IPS DF 4.7 (cell line): ENCODE results near the gene SH3PXD2B.
"Not testable (repeated sequence)": the region's sequence is repeated elsewhere in the genome, so short reads cannot be mapped to it uniquely, and the experiment has no call there.

Experiments
- DNase-seq: peaks from one replicate; pipeline ENCODE4 v3.0.0-alpha.2; 2013; ENCODE audit warnings: low spot score; ENCODE audit errors: extremely low read depth

The SH3PXD2B gene

GRCh38 chr5:172370237-172370640 lies 84.1 kb downstream of the SH3PXD2B start:
- DNase-seq: no peak

GRCh38 chr5:172368699-172369098 lies 85.6 kb downstream of the SH3PXD2B start:
- DNase-seq: not testable (repeated sequence)

- DNase-seq: no peak
Measured at GRCh38 chr5:172365948-172366608, 88.2 kb downstream of the SH3PXD2B start.

- no peak for DNase-seq
Measured at GRCh38 chr5:172364773-172365172, 89.6 kb downstream of the SH3PXD2B start.

- DNase-seq: no peak
Measured at GRCh38 chr5:172362755-172363154, 91.6 kb downstream of the SH3PXD2B start.

- no peak for DNase-seq
Measured at GRCh38 chr5:172361566-172362238, 92.6 kb downstream of the SH3PXD2B start.

- DNase-seq: no peak
Measured at GRCh38 chr5:172358345-172358744, 96.0 kb downstream of the SH3PXD2B start.

- DNase-seq: no peak
Measured at GRCh38 chr5:172356527-172356926, 97.8 kb downstream of the SH3PXD2B start.

GRCh38 chr5:172356047-172356446 lies 98.3 kb downstream of the SH3PXD2B start:
- no peak for DNase-seq

- DNase-seq: no peak
Measured at GRCh38 chr5:172353846-172354245, 100.5 kb downstream of the SH3PXD2B start.

GRCh38 chr5:172353271-172353812 lies 101.0 kb downstream of the SH3PXD2B start:
- no peak for DNase-seq

GRCh38 chr5:172352526-172352925 lies 101.8 kb downstream of the SH3PXD2B start:
- DNase-seq: not testable (repeated sequence)

- DNase-seq: no peak
Measured at GRCh38 chr5:172351240-172351778, 103.0 kb downstream of the SH3PXD2B start.

- no peak for DNase-seq
Measured at GRCh38 chr5:172350212-172351181, 103.8 kb downstream of the SH3PXD2B start.

- DNase-seq: not testable (repeated sequence)
Measured at GRCh38 chr5:172348733-172349132, 105.6 kb downstream of the SH3PXD2B start.

- DNase-seq: no peak
Measured at GRCh38 chr5:172348084-172348483, 106.2 kb downstream of the SH3PXD2B start.

- no peak for DNase-seq
Measured at GRCh38 chr5:172347496-172348052, 106.8 kb downstream of the SH3PXD2B start.

- no peak for DNase-seq
Measured at GRCh38 chr5:172345881-172346280, 108.4 kb downstream of the SH3PXD2B start.

GRCh38 chr5:172344855-172345409 lies 109.4 kb downstream of the SH3PXD2B start:
- DNase-seq: no peak

GRCh38 chr5:172343741-172344140 lies 110.6 kb downstream of the SH3PXD2B start:
- DNase-seq: no peak

- DNase-seq: no peak
Measured at GRCh38 chr5:172342918-172343317, 111.4 kb downstream of the SH3PXD2B start.
